ENCODE measurements around the gene CAPN7. TPM values are rescaled to one million over a fixed set of nuclear protein-coding genes. Genes with fewer than 3 reads are reported as not detected.

The CAPN7 gene
- total RNA-seq, 1 experiment from 2014 or later, result 27.7 TPM

GRCh38 chr3:15288331-15289035 lies 82.4 kb downstream of the CAPN7 start:
- no peak for DNase-seq (ENCODE audit: low read depth, low spot score)
- Histone ChIP-seq H3K36me3 (ENCODE audit: control insufficient read depth in 1 of 2, insufficient read depth in 2 of 2, low read length in 2 of 2) (no peaks in the 10 kb centered on the region), H3K27me3 (ENCODE audit: insufficient read depth, low read length) (no peaks in the 10 kb centered on the region), H3K4me2 (ENCODE audit: low read length) (no peak overlapping the region), H3K4me1 (ENCODE audit: control insufficient read depth in 1 of 2, insufficient read depth in 2 of 2, low read length in 2 of 2) (peaks cover 5 to 11% of the 10 kb centered on the region in 2 experiments; a peak in 2 of 4 replicates), H4K20me1 (ENCODE audit: insufficient read depth) (no peaks in the 10 kb centered on the region), H3K27ac (ENCODE audit: low read depth, low read length) (no peak overlapping the region), H2AFZ (ENCODE audit: low read depth, low read length, poor library complexity, severe bottlenecking) (no peak overlapping the region), H3K9me3 (ENCODE audit: control insufficient read depth in 1 of 2, insufficient read depth in 1 of 2, low read depth in 1 of 2, low read length in 2 of 2) (no peaks in the 10 kb centered on the region), H3K9me2 (ENCODE audit: insufficient read depth) (no peaks in the 10 kb centered on the region), H3K9ac (ENCODE audit: low read length) (no peak overlapping the region), H3K4me3 (replicated peaks in 1 of 2; ENCODE audit: low read depth in 1 of 2, low read length in 2 of 2) (no peak overlapping the region), H3K79me2 (ENCODE audit: insufficient read depth, low read length) (0 out of 2 replicates have a peak, but pooled peaks cover 3% of the 10 kb centered on the region)
- intact Hi-C loops (cut with micrococcal nuclease), result no loop called here
- TF ChIP-seq ZNF274 (IDR thresholded peaks at IDR 0.05; ENCODE audit: low read depth, low read length), result no peak
- TF ChIP-seq SIN3A (IDR thresholded peaks at IDR 0.05; ENCODE audit: low read depth), result no peak
- no peak for TF ChIP-seq POLR2AphosphoS5 (IDR thresholded peaks at IDR 0.05; ENCODE audit: low read depth, low read length)
- no peak for TF ChIP-seq EZH2phosphoT487 (IDR thresholded peaks at IDR 0.05; ENCODE audit: borderline replicate concordance)
- POLR2A ChIA-PET, result no interaction called here
- BruUV-seq (replicated peaks), result no TSS peak
- CTCF ChIA-PET, result interaction anchor here (0.9 kb wide), 1 partner anchor 84 kb away, joined by 3 read pairs; no protein-coding TSS in a partner anchor
- ATAC-seq, result no peak
- RAD21 ChIA-PET (ENCODE audit: low non-redundant PET in 1 of 2, low total read pairs in 2 of 2, uncharacterized antibody in 2 of 2, unreplicated experiment in 2 of 2), result no interaction called here

- Histone ChIP-seq H3K27me3 (ENCODE audit: insufficient read depth, low read length) (no peaks in the 10 kb centered on the region), H3K9me2 (ENCODE audit: insufficient read depth) (no peaks in the 10 kb centered on the region), H3K27ac (ENCODE audit: low read depth, low read length) (no peak overlapping the region), H4K20me1 (ENCODE audit: insufficient read depth) (no peaks in the 10 kb centered on the region), H3K4me3 (replicated peaks in 1 of 2; ENCODE audit: low read depth in 1 of 2, low read length in 2 of 2) (no peak overlapping the region), H2AFZ (ENCODE audit: low read depth, low read length, poor library complexity, severe bottlenecking) (no peak overlapping the region), H3K4me1 (ENCODE audit: control insufficient read depth in 1 of 2, insufficient read depth in 2 of 2, low read length in 2 of 2) (peaks cover 3 to 7% of the 10 kb centered on the region in 2 experiments; a peak in 2 of 4 replicates), H3K79me2 (ENCODE audit: insufficient read depth, low read length) (no peaks in the 10 kb centered on the region), H3K4me2 (ENCODE audit: low read length) (no peak overlapping the region), H3K9me3 (ENCODE audit: control insufficient read depth in 1 of 2, insufficient read depth in 1 of 2, low read depth in 1 of 2, low read length in 2 of 2) (no peaks in the 10 kb centered on the region), H3K9ac (ENCODE audit: low read length) (no peak overlapping the region), H3K36me3 (ENCODE audit: control insufficient read depth in 1 of 2, insufficient read depth in 2 of 2, low read length in 2 of 2) (no peaks in the 10 kb centered on the region)
- no peak for TF ChIP-seq CTCF (IDR thresholded peaks at IDR 0.05 in 2 of 3, conservative IDR thresholded peaks at IDR 0.05 in 1 of 3; ENCODE audit: borderline replicate concordance in 1 of 3, insufficient read depth in 1 of 3, low read depth in 2 of 3, low read length in 2 of 3)
- no peak for TF ChIP-seq MAX (IDR thresholded peaks at IDR 0.05)
- no peak for TF ChIP-seq REST (IDR thresholded peaks at IDR 0.05; ENCODE audit: low read depth)
- TF ChIP-seq POLR2A (IDR thresholded peaks at IDR 0.05; ENCODE audit: borderline replicate concordance, extremely low read depth, insufficient read depth, insufficient read length), result no peak
- TF ChIP-seq ZNF274 (IDR thresholded peaks at IDR 0.05; ENCODE audit: low read depth, low read length), result no peak
- TF ChIP-seq ZFX (IDR thresholded peaks at IDR 0.05), result no peak
- TF ChIP-seq SP1 (IDR thresholded peaks at IDR 0.05; ENCODE audit: low read depth), result no peak
- no peak for TF ChIP-seq YY1 (IDR thresholded peaks at IDR 0.05; ENCODE audit: extremely low read depth, insufficient replicate concordance, low read depth, low read length)
- POLR2A ChIA-PET, result no interaction called here
- intact Hi-C loops (cut with micrococcal nuclease), result no loop called here
- RAD21 ChIA-PET (ENCODE audit: low non-redundant PET in 1 of 2, low total read pairs in 2 of 2, uncharacterized antibody in 2 of 2, unreplicated experiment in 2 of 2), result interaction anchor here in 1 of 2 experiments (0.7 kb wide), 1 partner anchor 181 kb away, joined by 3 read pairs; no protein-coding TSS in a partner anchor
- no peak for DNase-seq (ENCODE audit: low read depth, low spot score)
- ATAC-seq, result no peak
- CTCF ChIA-PET, result no interaction called here
- BruUV-seq (replicated peaks), result no TSS peak
These were observed 83.6 kb downstream of the CAPN7 start for GRCh38 chr3:15289661-15290060.
